ENCODE measurements around the gene RNF10. TPM values are rescaled to one million over a fixed set of nuclear protein-coding genes. Genes with fewer than 3 reads are reported as not detected.

RNF10 gene
- total and polyA plus RNA-seq, 9 of the 15 experiments (the other 6 are each of a cell fraction or from before 2014, with no cell fraction given): 43.0 to 139 (median 80.1) TPM

- ChIA-PET POLR2A (interaction anchor here (0.6 kb wide), 1 partner anchor 153 kb away, joined by 3 read pairs; the partner anchor contains the start of gene COX6A1), CTCF (ENCODE audit: low intra/inter-chr PET ratio) (no interaction called here)
- peaks cover 5 to 7% of the 10 kb centered on the region in 2 experiments; a peak in 2 of 5 replicates for H3K27me3 ChIP-seq (ENCODE audit: control insufficient read depth in 2 of 2, insufficient read depth in 2 of 2, low read length in 2 of 2)
- peaks cover 0 to 5% of the 10 kb centered on the region in 2 experiments; a peak in 1 of 5 replicates for H3K4me1 ChIP-seq (replicated peaks in 1 of 2; ENCODE audit: control insufficient read depth in 2 of 2, insufficient read depth in 2 of 2, low read length in 2 of 2)
- WGBS (ENCODE audit: insufficient coverage, low coverage, missing lambda C conversion rate): 44% methylated on average over 6 of the region's 6 CpGs
- no peaks in the 10 kb centered on the region for H3K79me2 ChIP-seq (ENCODE audit: control insufficient read depth, insufficient read depth, low read length)
- H3K9me1 ChIP-seq (ENCODE audit: control insufficient read depth, insufficient read depth, low read length): no peaks in the 10 kb centered on the region
- H4K20me1 ChIP-seq (replicated peaks; ENCODE audit: control insufficient read depth, insufficient read depth, low read length): no peaks in the 10 kb centered on the region
- H3K36me3 ChIP-seq (ENCODE audit: control insufficient read depth, insufficient read depth, low read length): no peaks in the 10 kb centered on the region
- no peak overlapping the region for H3K27ac ChIP-seq (ENCODE audit: extremely low read depth, low read depth, low read length)
- DNase-seq (ENCODE audit: extremely low read depth in 1 of 4, low spot score in 3 of 4): peak in 1 of 4 experiments; percentile 2
- H3K4me2 ChIP-seq (ENCODE audit: insufficient read depth, low read length): no peak overlapping the region
- intact Hi-C loops (cut with micrococcal nuclease) (no loop called here), in situ Hi-C loops (cut with MboI) (no loop called here)
- no TSS peak for BruUV-seq (replicated peaks)
- no peak overlapping the region for H3K4me3 ChIP-seq
- no peak for ATAC-seq
- no peaks in the 10 kb centered on the region for H3K9me3 ChIP-seq (replicated peaks; ENCODE audit: control insufficient read depth, insufficient read depth, low read depth, low read length)
- H2AFZ ChIP-seq (ENCODE audit: low read depth, low read length): no peak overlapping the region
- no peak overlapping the region for H3K9ac ChIP-seq (ENCODE audit: insufficient read depth in 1 of 2, low read depth in 2 of 2, low read length in 2 of 2)
- FAIRE-seq: no peak
- TF ChIP-seq MYC (IDR thresholded peaks at IDR 0.05; ENCODE audit: low read depth, low read length) (no peak), MYC (CRISPR knock-in tag; IDR thresholded peaks at IDR 0.05; ENCODE audit: borderline replicate concordance, low read depth) (no peak), ZNF707 (CRISPR knock-in tag; conservative IDR thresholded peaks at IDR 0.05) (no peak), SMC3 (conservative IDR thresholded peaks at IDR 0.05; ENCODE audit: insufficient read depth, low read depth, low read length) (no peak), POLR2H (tag; IDR thresholded peaks at IDR 0.05; ENCODE audit: low read depth) (no peak), RBFOX2 (IDR thresholded peaks at IDR 0.05; ENCODE audit: low read depth, low read length) (no peak), ZNF764 (CRISPR knock-in tag; IDR thresholded peaks at IDR 0.05; ENCODE audit: low read depth) (no peak), ZNF23 (CRISPR knock-in tag; IDR thresholded peaks at IDR 0.05) (no peak), IFI16 (CRISPR knock-in tag; IDR thresholded peaks at IDR 0.05) (no peak), TCF7L2 (IDR thresholded peaks at IDR 0.05; ENCODE audit: low read depth, low read length) (no peak), RAD21 (CRISPR knock-in tag; conservative IDR thresholded peaks at IDR 0.05 in 1 of 2, IDR thresholded peaks at IDR 0.05 in 1 of 2) (no peak), ZNF408 (CRISPR knock-in tag; IDR thresholded peaks at IDR 0.05; ENCODE audit: low read depth) (no peak), SRSF9 (IDR thresholded peaks at IDR 0.05; ENCODE audit: borderline replicate concordance, low read depth, low read length) (no peak), TAF1 (IDR thresholded peaks at IDR 0.05; ENCODE audit: control insufficient read depth, extremely low read depth, insufficient read depth, low read length, severe bottlenecking) (no peak), ERF (CRISPR knock-in tag; IDR thresholded peaks at IDR 0.05) (no peak), ZNF696 (CRISPR knock-in tag; conservative IDR thresholded peaks at IDR 0.05) (no peak)
- TF ChIP-seq, protein P1, sequence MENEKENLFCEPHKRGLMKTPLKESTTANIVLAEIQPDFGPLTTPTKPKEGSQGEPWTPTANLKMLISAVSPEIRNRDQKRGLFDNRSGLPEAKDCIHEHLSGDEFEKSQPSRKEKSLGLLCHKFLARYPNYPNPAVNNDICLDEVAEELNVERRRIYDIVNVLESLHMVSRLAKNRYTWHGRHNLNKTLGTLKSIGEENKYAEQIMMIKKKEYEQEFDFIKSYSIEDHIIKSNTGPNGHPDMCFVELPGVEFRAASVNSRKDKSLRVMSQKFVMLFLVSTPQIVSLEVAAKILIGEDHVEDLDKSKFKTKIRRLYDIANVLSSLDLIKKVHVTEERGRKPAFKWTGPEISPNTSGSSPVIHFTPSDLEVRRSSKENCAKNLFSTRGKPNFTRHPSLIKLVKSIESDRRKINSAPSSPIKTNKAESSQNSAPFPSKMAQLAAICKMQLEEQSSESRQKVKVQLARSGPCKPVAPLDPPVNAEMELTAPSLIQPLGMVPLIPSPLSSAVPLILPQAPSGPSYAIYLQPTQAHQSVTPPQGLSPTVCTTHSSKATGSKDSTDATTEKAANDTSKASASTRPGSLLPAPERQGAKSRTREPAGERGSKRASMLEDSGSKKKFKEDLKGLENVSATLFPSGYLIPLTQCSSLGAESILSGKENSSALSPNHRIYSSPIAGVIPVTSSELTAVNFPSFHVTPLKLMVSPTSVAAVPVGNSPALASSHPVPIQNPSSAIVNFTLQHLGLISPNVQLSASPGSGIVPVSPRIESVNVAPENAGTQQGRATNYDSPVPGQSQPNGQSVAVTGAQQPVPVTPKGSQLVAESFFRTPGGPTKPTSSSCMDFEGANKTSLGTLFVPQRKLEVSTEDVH (IDR thresholded peaks at IDR 0.05; ENCODE audit: low read depth, partially characterized antibody): no peak
Observed at GRCh38 chr12:120590741-120591407, 56.7 kb downstream of the RNF10 start.

Data from K562 (cell line).